KMS-11 (cell line): Measurements from ENCODE around the gene ZNF444.
"Not testable (repeated sequence)": the region's sequence is repeated elsewhere in the genome, so short reads cannot be mapped to it uniquely, and the experiment has no call there.

ENCODE experiments used
- H2AFZ ChIP-seq: fragments of 200-600 bp; sonication (generic); 2 replicates; pipeline ENCODE4 v1.6.1; 2016; ENCODE audit warnings: antibody characterized with exemption, mixed run types, low read depth
- H3K27ac ChIP-seq: fragments of 200-600 bp; sonication (generic); 2 replicates; pipeline ENCODE4 v1.6.1; 2016; ENCODE audit warnings: mild to moderate bottlenecking, mixed run types
- H3K27me3 ChIP-seq: fragments of 200-600 bp; sonication (generic); 2 replicates; pipeline ENCODE4 v1.6.1; 2017; ENCODE audit warnings: mild to moderate bottlenecking, low read depth, mixed run types, moderate library complexity; ENCODE audit not compliant: insufficient read depth
- H3K36me3 ChIP-seq: fragments of 200-600 bp; sonication (generic); 2 replicates; pipeline ENCODE4 v1.6.1; 2017; ENCODE audit warnings: mild to moderate bottlenecking, mixed run types; ENCODE audit not compliant: insufficient read depth
- H3K4me1 ChIP-seq: fragments of 200-600 bp; sonication (generic); 2 replicates; pipeline ENCODE4 v1.6.1; 2016; ENCODE audit warnings: mild to moderate bottlenecking, low read depth, mixed run types; ENCODE audit not compliant: poor library complexity, severe bottlenecking
- H3K4me2 ChIP-seq: fragments of 200-600 bp; sonication (generic); 2 replicates; pipeline ENCODE4 v1.7.0; 2016; ENCODE audit warnings: mild to moderate bottlenecking, mixed run types
- H3K4me3 ChIP-seq: fragments of 200-600 bp; sonication (generic); IDR thresholded peaks from 2 replicates; pipeline ENCODE4 v1.6.1; 2017; ENCODE audit warnings: low read depth, low read length, mixed read lengths; ENCODE audit not compliant: insufficient read depth
- H3K79me2 ChIP-seq: fragments of 200-600 bp; sonication (generic); 2 replicates; pipeline ENCODE4 v1.6.1; 2016; ENCODE audit warnings: low read depth, mixed run types; ENCODE audit not compliant: insufficient read depth
- H3K9ac ChIP-seq: fragments of 200-600 bp; sonication (generic); 2 replicates; pipeline ENCODE4 v1.6.1; 2016; ENCODE audit warnings: mild to moderate bottlenecking, mixed run types
- H4K20me1 ChIP-seq: fragments of 200-600 bp; sonication (generic); 2 replicates; pipeline ENCODE4 v1.6.1; 2016; ENCODE audit warnings: mild to moderate bottlenecking, mixed run types; ENCODE audit not compliant: insufficient read depth
- TF ChIP-seq, protein P1 (sequence below): fragments of 200-600 bp; sonication (generic); conservative IDR thresholded peaks from 2 replicates; pipeline ENCODE4 v1.6.1; 2017; ENCODE audit warnings: low read depth, mild to moderate bottlenecking, antibody characterized with exemption, low read length, moderate library complexity, mixed read lengths

The ZNF444 gene

DNA sequence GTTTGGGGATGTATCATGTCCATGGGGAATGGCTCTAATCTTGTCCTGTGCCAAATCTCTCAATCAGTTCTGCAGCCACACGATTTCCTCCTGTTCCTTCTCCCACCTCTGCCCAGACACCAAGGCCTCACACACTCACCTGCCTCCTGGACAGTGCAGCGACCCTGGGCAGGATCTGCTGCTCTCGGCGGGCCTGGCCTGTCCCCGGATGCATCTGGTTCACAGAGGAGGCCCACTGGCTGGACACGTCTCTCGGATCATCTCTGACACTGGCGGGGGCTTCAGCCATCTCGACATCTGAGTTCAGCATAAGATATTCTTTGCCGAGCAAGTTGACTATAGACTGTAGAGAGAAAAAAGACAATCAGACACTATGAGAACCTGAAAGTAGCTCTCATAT lies 50.6 kb downstream of the ZNF444 start:
- no peaks in the 10 kb centered on the region for H3K36me3 ChIP-seq
- no peak overlapping the region for H3K4me2 ChIP-seq
- no peak overlapping the region for H2AFZ ChIP-seq
- TF ChIP-seq, protein P1, sequence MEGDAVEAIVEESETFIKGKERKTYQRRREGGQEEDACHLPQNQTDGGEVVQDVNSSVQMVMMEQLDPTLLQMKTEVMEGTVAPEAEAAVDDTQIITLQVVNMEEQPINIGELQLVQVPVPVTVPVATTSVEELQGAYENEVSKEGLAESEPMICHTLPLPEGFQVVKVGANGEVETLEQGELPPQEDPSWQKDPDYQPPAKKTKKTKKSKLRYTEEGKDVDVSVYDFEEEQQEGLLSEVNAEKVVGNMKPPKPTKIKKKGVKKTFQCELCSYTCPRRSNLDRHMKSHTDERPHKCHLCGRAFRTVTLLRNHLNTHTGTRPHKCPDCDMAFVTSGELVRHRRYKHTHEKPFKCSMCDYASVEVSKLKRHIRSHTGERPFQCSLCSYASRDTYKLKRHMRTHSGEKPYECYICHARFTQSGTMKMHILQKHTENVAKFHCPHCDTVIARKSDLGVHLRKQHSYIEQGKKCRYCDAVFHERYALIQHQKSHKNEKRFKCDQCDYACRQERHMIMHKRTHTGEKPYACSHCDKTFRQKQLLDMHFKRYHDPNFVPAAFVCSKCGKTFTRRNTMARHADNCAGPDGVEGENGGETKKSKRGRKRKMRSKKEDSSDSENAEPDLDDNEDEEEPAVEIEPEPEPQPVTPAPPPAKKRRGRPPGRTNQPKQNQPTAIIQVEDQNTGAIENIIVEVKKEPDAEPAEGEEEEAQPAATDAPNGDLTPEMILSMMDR: no peak
- H3K9ac ChIP-seq: no peak overlapping the region
- H4K20me1 ChIP-seq: no peaks in the 10 kb centered on the region
- no peak overlapping the region for H3K4me3 ChIP-seq
- no peaks in the 10 kb centered on the region for H3K4me1 ChIP-seq
- no peak overlapping the region for H3K27ac ChIP-seq
- H3K27me3 ChIP-seq: no peaks in the 10 kb centered on the region
- H3K79me2 ChIP-seq: no peaks in the 10 kb centered on the region

DNA sequence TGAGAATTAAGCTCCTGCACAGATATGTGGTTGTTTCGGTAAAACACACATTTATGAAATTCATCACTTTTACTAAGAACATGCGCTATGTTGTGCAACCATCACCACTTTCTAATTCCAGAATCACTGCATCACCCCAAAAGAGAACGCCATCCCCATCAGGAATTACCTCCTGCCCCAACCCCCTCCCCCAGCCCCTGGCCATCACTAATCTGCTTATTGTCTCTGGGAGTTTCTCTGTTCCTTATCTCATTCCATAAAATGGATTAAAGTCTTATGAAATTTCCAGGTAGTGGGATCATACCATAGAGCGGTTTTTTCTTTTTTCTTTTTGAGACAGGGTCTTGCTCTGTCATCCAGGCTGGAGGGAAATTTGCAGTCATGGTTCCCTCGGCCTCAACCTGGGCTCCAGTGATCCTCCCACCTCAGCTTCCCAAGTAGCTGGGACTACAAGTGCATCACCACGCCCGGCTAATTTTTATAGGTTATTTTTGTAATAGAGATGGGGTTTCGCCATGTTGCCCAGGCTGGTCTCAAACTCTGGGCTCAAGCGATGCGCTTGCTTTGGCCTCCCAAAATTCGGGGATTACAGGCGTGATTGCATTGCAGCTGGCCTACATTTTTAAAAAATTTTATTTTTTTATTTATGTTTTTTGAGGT lies 53.0 kb downstream of the ZNF444 start:
- Histone ChIP-seq H3K4me3 (no peak overlapping the region), H3K79me2 (no peaks in the 10 kb centered on the region), H3K27me3 (no peaks in the 10 kb centered on the region), H3K4me1 (no peaks in the 10 kb centered on the region), H3K4me2 (no peak overlapping the region), H3K36me3 (no peaks in the 10 kb centered on the region), H2AFZ (no peak overlapping the region), H4K20me1 (no peaks in the 10 kb centered on the region), H3K9ac (no peak overlapping the region), H3K27ac (no peak overlapping the region)
- TF ChIP-seq, protein P1: no peak

DNA sequence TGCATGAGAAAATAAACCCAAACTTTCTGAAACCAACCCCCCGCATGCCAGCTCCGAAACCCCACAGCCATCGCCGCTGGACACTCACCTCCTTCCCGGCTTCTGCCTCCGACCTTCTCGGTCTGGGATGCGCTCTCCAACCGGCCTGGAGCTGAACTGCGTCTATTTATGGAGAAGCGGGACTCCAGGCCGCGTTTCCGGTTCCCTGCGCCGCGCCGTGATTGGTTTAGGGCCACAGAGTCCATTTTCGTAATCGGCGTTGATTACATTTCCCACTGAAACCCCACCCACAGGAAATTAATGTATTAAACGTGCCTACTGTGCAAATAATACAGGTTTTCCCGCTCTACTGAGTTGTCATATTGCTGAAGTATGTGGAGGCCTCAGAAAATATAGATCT lies 56.6 kb downstream of the ZNF444 start, which contains the start of gene ZSCAN5B:
ZSCAN5B (minus strand) TSS at position 138 of the 400 bp plus-strand sequence. CDS start 4,731 bp downstream, outside the sequence.
- H3K27me3 ChIP-seq, H3K79me2 ChIP-seq, H3K4me2 ChIP-seq, H3K9ac ChIP-seq, H4K20me1 ChIP-seq, H3K27ac ChIP-seq, H2AFZ ChIP-seq, H3K4me3 ChIP-seq, H3K4me1 ChIP-seq, H3K36me3 ChIP-seq: not testable (repeated sequence)

DNA sequence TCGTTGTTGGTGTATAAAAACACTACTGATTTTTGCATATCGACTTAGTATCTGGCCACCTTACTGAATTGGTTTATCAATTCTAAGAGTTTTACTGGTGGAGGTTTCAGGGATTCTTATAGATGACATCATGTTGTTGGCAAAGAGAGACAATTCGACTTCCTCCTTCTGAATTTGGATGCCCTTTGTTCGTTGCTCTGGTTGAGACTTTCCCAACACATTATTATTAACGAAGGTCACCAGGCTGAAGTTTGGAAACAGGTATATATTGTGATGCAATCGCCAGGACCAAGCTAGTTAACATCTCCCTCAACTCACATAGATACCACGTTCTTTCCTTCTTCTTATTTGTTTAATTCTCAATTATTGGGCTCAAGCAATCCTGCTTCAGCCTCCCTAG lies 58.6 kb downstream of the ZNF444 start:
- Histone ChIP-seq H3K27me3 (no peaks in the 10 kb centered on the region), H3K9ac (no peak overlapping the region), H3K27ac (no peak overlapping the region), H2AFZ (no peak overlapping the region), H3K4me1 (no peaks in the 10 kb centered on the region), H3K4me3 (no peak overlapping the region), H4K20me1 (no peaks in the 10 kb centered on the region), H3K79me2 (no peaks in the 10 kb centered on the region), H3K36me3 (no peaks in the 10 kb centered on the region), H3K4me2 (no peak overlapping the region)
- TF ChIP-seq, protein P1: no peak

DNA sequence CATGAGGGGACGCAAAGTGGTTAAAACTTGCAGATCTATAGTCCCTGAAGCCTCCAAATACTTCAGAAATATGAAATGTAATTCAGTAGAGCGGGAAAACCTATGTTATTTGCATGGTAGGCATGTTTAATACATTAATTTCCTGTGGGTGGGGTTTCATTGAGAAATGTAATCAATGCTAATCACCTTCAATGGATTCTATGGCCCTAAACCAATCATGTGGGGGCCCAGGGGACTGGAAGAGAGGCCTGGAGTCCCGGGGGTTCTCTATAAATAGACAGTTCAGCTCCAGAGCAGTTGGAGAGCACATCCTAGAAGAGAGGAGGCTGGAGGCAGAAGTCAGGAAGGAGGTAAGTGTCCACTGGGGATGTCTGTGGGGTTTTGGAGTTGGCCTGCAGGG lies 60.9 kb downstream of the ZNF444 start, which contains the start of gene ZSCAN5C:
ZSCAN5C (plus strand) TSS at position 301 of the 400 bp plus-strand sequence. CDS start 3,641 bp downstream, outside the sequence.
- H3K4me3 ChIP-seq: no peak within 1 kb of the TSS
- H3K9ac ChIP-seq: no peak within 1 kb of the TSS
- no peak within 1 kb of the TSS for H2AFZ ChIP-seq
- TF ChIP-seq, protein P1: no peak
- H4K20me1 ChIP-seq: no peaks in the 10 kb centered on the region
- H3K36me3 ChIP-seq: no peaks in the 10 kb centered on the region
- no peaks in the 10 kb centered on the region for H3K4me1 ChIP-seq
- H3K4me2 ChIP-seq: no peak within 1 kb of the TSS
- H3K27ac ChIP-seq: no peak within 1 kb of the TSS
- H3K27me3 ChIP-seq: no peaks in the 10 kb centered on the region
- H3K79me2 ChIP-seq: no peaks in the 10 kb centered on the region

DNA sequence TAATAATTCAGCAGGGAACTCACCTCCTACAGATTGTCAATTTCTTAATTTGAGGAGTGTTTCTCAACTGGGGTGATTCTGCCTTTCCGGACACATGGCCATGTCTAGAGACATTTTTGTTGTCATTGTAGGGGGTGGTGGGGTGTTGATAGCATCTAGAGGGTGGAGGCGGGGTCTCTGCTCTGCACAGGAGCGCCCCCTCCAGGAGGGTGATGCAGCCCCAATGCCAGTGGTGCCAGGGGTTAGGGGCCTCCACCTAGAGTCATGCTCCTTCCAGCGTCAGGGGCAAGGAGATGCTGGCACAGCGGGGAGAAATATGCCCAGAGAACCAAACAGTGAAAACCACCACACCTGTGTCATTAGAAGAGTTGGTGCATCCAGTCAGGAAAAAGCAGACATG lies 66.5 kb downstream of the ZNF444 start:
- not testable (repeated sequence) for H2AFZ ChIP-seq, H3K27ac ChIP-seq, H3K36me3 ChIP-seq, H3K4me2 ChIP-seq, H3K4me3 ChIP-seq, H3K9ac ChIP-seq, H3K79me2 ChIP-seq, H3K4me1 ChIP-seq, H3K27me3 ChIP-seq, H4K20me1 ChIP-seq
